Body of pancreas (tissue), 4 donors: ENCODE results near the gene MANBA.

Source experiments
- POLR2A ChIP-seq, 3 donors: fragments of 450-650 bp; IDR thresholded peaks; one replicate each; pipeline ENCODE4 v1.6.1; 2016; ENCODE audit warnings: antibody characterized with exemption in 3 of 3, mild to moderate bottlenecking in 2 of 3
- TF ChIP-seq, protein P1 (sequence below), 7 experiments: fragments of 450-650 bp in 4 of 7; fragments of 200-600 bp in 3 of 7; sonication (generic) in 3 of 7; IDR thresholded peaks; one replicate each; pipeline ENCODE4 v1.5.1; 2016 to 2019; ENCODE audit warnings: antibody characterized with exemption in 7 of 7

DNA sequence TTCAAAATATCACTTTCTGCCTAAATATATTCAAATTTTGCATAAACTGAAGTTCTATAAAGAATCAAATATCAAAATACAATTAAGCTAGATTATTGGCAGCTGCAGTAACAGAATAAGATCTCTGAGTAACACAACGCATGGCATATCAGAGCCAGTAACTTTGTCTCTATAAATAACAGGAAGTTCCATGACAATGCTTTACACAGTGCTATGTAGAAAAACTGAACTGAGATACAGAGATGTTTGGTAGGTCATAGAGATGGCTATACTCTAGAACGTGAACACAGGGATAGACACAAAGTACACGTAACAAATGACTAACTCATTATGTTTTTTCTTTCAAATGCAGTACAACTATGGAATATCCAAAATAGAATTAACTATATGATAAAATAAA, 48.4 kb upstream of the MANBA start:
- TF ChIP-seq, protein P1, sequence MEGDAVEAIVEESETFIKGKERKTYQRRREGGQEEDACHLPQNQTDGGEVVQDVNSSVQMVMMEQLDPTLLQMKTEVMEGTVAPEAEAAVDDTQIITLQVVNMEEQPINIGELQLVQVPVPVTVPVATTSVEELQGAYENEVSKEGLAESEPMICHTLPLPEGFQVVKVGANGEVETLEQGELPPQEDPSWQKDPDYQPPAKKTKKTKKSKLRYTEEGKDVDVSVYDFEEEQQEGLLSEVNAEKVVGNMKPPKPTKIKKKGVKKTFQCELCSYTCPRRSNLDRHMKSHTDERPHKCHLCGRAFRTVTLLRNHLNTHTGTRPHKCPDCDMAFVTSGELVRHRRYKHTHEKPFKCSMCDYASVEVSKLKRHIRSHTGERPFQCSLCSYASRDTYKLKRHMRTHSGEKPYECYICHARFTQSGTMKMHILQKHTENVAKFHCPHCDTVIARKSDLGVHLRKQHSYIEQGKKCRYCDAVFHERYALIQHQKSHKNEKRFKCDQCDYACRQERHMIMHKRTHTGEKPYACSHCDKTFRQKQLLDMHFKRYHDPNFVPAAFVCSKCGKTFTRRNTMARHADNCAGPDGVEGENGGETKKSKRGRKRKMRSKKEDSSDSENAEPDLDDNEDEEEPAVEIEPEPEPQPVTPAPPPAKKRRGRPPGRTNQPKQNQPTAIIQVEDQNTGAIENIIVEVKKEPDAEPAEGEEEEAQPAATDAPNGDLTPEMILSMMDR (IDR thresholded peaks at IDR 0.05), result no peak
- no peak for TF ChIP-seq POLR2A (IDR thresholded peaks at IDR 0.05)
